Choroid plexus epithelial cell (primary cell): ENCODE measurements around the gene THAP12.

ENCODE experiments used
- DNase-seq: peaks from one replicate; pipeline ENCODE4 v3.0.0-alpha.2; 2010; ENCODE audit warnings: low read depth
- H3K4me3 ChIP-seq: 2 replicates; pipeline ENCODE4 v1.5.1; 2011; ENCODE audit warnings: low read depth, mild to moderate bottlenecking, control low read depth, low read length, moderate library complexity
- CTCF ChIP-seq: conservative IDR thresholded peaks from 2 replicates; pipeline ENCODE4 v1.5.1; 2011; ENCODE audit warnings: low read depth, mild to moderate bottlenecking, control low read depth, inconsistent platforms, low read length, moderate library complexity

THAP12 gene

GRCh38 chr11:76380977-76381719 lies at the start of gene THAP12, which contains the start of gene GVQW3:
THAP12 (minus strand) TSS chr11:76381132; CDS start chr11:76380836, 296 bp downstream.
GVQW3 (plus strand) TSS chr11:76381323; CDS start chr11:76381829, 506 bp downstream.
- no peak for TF ChIP-seq CTCF
- peak; percentile 99 for DNase-seq
- peak within 1 kb of the TSS; percentile 86 for H3K4me3 ChIP-seq

GRCh38 chr11:76426660-76427059 lies 45.7 kb upstream of the THAP12 start:
- H3K4me3 ChIP-seq: no peak overlapping the region
- DNase-seq: no peak
- no peak for TF ChIP-seq CTCF

- DNase-seq: no peak
- TF ChIP-seq CTCF: no peak
- no peak overlapping the region for H3K4me3 ChIP-seq
Observed at GRCh38 chr11:76424891-76425290, 44.0 kb upstream of the THAP12 start.

- TF ChIP-seq CTCF: no peak
- H3K4me3 ChIP-seq: no peak overlapping the region
- DNase-seq: no peak
Observed at GRCh38 chr11:76424379-76424778, 43.4 kb upstream of the THAP12 start.

GRCh38 chr11:76419896-76420295 lies 39.0 kb upstream of the THAP12 start:
- peak; percentile 40 for TF ChIP-seq CTCF
- no peak overlapping the region for H3K4me3 ChIP-seq
- peak; percentile 4 for DNase-seq

- H3K4me3 ChIP-seq: no peak overlapping the region
- DNase-seq: no peak
- no peak for TF ChIP-seq CTCF
Observed at GRCh38 chr11:76415073-76415472, 34.1 kb upstream of the THAP12 start.

- DNase-seq: no peak
- no peak overlapping the region for H3K4me3 ChIP-seq
- no peak for TF ChIP-seq CTCF
Observed at GRCh38 chr11:76410851-76411357, 30.0 kb upstream of the THAP12 start.
